ENCODE results near the gene VAC14.
A peak's percentile ranks its signal among the peaks of the same experiment; 100 is the strongest.

VAC14 gene

GRCh38 chr16:70782237-70782636 is 18.7 kb downstream of the VAC14 start:
- TF ChIP-seq POLR2AphosphoS5 (IDR thresholded peaks at IDR 0.05; ENCODE audit: low read depth, low read length) (no peak), TAF1 (IDR thresholded peaks at IDR 0.05; ENCODE audit: borderline replicate concordance, low read depth, low read length) (no peak), POLR2A (IDR thresholded peaks at IDR 0.05; ENCODE audit: low read depth, low read length) (no peak)
- FAIRE-seq (no peak), DNase-seq (ENCODE audit: insufficient read length) (no peak)

- DNase-seq (ENCODE audit: insufficient read length) (no peak), FAIRE-seq (no peak)
- TF ChIP-seq POLR2A (IDR thresholded peaks at IDR 0.05; ENCODE audit: low read depth, low read length) (no peak), POLR2AphosphoS5 (IDR thresholded peaks at IDR 0.05; ENCODE audit: low read depth, low read length) (no peak), TAF1 (IDR thresholded peaks at IDR 0.05; ENCODE audit: borderline replicate concordance, low read depth, low read length) (no peak)
Measured at GRCh38 chr16:70781800-70782199, 19.2 kb downstream of the VAC14 start.

GRCh38 chr16:70780546-70780945 is 20.4 kb downstream of the VAC14 start:
- TF ChIP-seq TAF1 (IDR thresholded peaks at IDR 0.05; ENCODE audit: borderline replicate concordance, low read depth, low read length) (no peak), POLR2AphosphoS5 (IDR thresholded peaks at IDR 0.05; ENCODE audit: low read depth, low read length) (no peak), POLR2A (IDR thresholded peaks at IDR 0.05; ENCODE audit: low read depth, low read length) (no peak)
- FAIRE-seq (no peak), DNase-seq (ENCODE audit: insufficient read length) (no peak)

- FAIRE-seq (no peak), DNase-seq (ENCODE audit: insufficient read length) (no peak)
- TF ChIP-seq POLR2A (IDR thresholded peaks at IDR 0.05; ENCODE audit: low read depth, low read length) (no peak), POLR2AphosphoS5 (IDR thresholded peaks at IDR 0.05; ENCODE audit: low read depth, low read length) (no peak), TAF1 (IDR thresholded peaks at IDR 0.05; ENCODE audit: borderline replicate concordance, low read depth, low read length) (no peak)
Measured at GRCh38 chr16:70779361-70779760, 21.6 kb downstream of the VAC14 start.

GRCh38 chr16:70778901-70779309 is 22.1 kb downstream of the VAC14 start:
- DNase-seq (ENCODE audit: insufficient read length) (no peak), FAIRE-seq (no peak)
- TF ChIP-seq POLR2A (IDR thresholded peaks at IDR 0.05; ENCODE audit: low read depth, low read length) (no peak), POLR2AphosphoS5 (IDR thresholded peaks at IDR 0.05; ENCODE audit: low read depth, low read length) (no peak), TAF1 (IDR thresholded peaks at IDR 0.05; ENCODE audit: borderline replicate concordance, low read depth, low read length) (no peak)

GRCh38 chr16:70777973-70778406 is 23.0 kb downstream of the VAC14 start:
- no peak for TF ChIP-seq TAF1 (IDR thresholded peaks at IDR 0.05; ENCODE audit: borderline replicate concordance, low read depth, low read length)
- TF ChIP-seq POLR2AphosphoS5 (IDR thresholded peaks at IDR 0.05; ENCODE audit: low read depth, low read length): no peak
- no peak for TF ChIP-seq POLR2A (IDR thresholded peaks at IDR 0.05; ENCODE audit: low read depth, low read length)
- no peak for FAIRE-seq
- DNase-seq (ENCODE audit: insufficient read length): no peak

- TF ChIP-seq POLR2A (IDR thresholded peaks at IDR 0.05; ENCODE audit: low read depth, low read length) (no peak), TAF1 (IDR thresholded peaks at IDR 0.05; ENCODE audit: borderline replicate concordance, low read depth, low read length) (no peak), POLR2AphosphoS5 (IDR thresholded peaks at IDR 0.05; ENCODE audit: low read depth, low read length) (no peak)
- DNase-seq (ENCODE audit: insufficient read length) (no peak), FAIRE-seq (no peak)
Measured at GRCh38 chr16:70777496-70777895, 23.5 kb downstream of the VAC14 start.

- DNase-seq (ENCODE audit: insufficient read length) (no peak), FAIRE-seq (no peak)
- TF ChIP-seq POLR2A (IDR thresholded peaks at IDR 0.05; ENCODE audit: low read depth, low read length): no peak
Measured at GRCh38 chr16:70775399-70775798, 25.6 kb downstream of the VAC14 start.

GRCh38 chr16:70774261-70774660 is 26.7 kb downstream of the VAC14 start:
- no peak for TF ChIP-seq POLR2A (IDR thresholded peaks at IDR 0.05; ENCODE audit: low read depth, low read length)
- no peak for TF ChIP-seq POLR2AphosphoS5 (IDR thresholded peaks at IDR 0.05; ENCODE audit: low read depth, low read length)
- TF ChIP-seq TAF1 (IDR thresholded peaks at IDR 0.05; ENCODE audit: borderline replicate concordance, low read depth, low read length): no peak
- no peak for DNase-seq (ENCODE audit: insufficient read length)
- no peak for FAIRE-seq

- TF ChIP-seq POLR2A (IDR thresholded peaks at IDR 0.05; ENCODE audit: low read depth, low read length): no peak
- TF ChIP-seq TAF1 (IDR thresholded peaks at IDR 0.05; ENCODE audit: borderline replicate concordance, low read depth, low read length): no peak
- TF ChIP-seq POLR2AphosphoS5 (IDR thresholded peaks at IDR 0.05; ENCODE audit: low read depth, low read length): no peak
- no peak for DNase-seq (ENCODE audit: insufficient read length)
- no peak for FAIRE-seq
Measured at GRCh38 chr16:70772493-70772892, 28.5 kb downstream of the VAC14 start.

- DNase-seq (ENCODE audit: insufficient read length): peak; percentile 46
- FAIRE-seq: peak; percentile 48
- TF ChIP-seq TAF1 (IDR thresholded peaks at IDR 0.05; ENCODE audit: borderline replicate concordance, low read depth, low read length) (no peak), POLR2AphosphoS5 (IDR thresholded peaks at IDR 0.05; ENCODE audit: low read depth, low read length) (no peak), POLR2A (IDR thresholded peaks at IDR 0.05; ENCODE audit: low read depth, low read length) (no peak)
Measured at GRCh38 chr16:70770626-70771552, 30.1 kb downstream of the VAC14 start.

- DNase-seq (ENCODE audit: insufficient read length) (no peak), FAIRE-seq (no peak)
- TF ChIP-seq POLR2AphosphoS5 (IDR thresholded peaks at IDR 0.05; ENCODE audit: low read depth, low read length): no peak
- TF ChIP-seq POLR2A (IDR thresholded peaks at IDR 0.05; ENCODE audit: low read depth, low read length): no peak
- TF ChIP-seq TAF1 (IDR thresholded peaks at IDR 0.05; ENCODE audit: borderline replicate concordance, low read depth, low read length): no peak
Measured at GRCh38 chr16:70770291-70770625, 30.7 kb downstream of the VAC14 start.
